ENCODE measurements around the gene RLN2.
"Not testable (repeated sequence)": the region's sequence is repeated elsewhere in the genome, so short reads cannot be mapped to it uniquely, and the experiment has no call there.

GRCh38 chr9:5331276-5331675 is 26.8 kb upstream of the RLN2 start:
- TF ChIP-seq TCF7L2 (IDR thresholded peaks at IDR 0.05; ENCODE audit: borderline replicate concordance, extremely low read depth, insufficient read depth, insufficient read length); POLR2AphosphoS5 (IDR thresholded peaks at IDR 0.05; ENCODE audit: low read depth, low read length); YY1 (IDR thresholded peaks at IDR 0.05; ENCODE audit: extremely low read depth, insufficient replicate concordance, low read depth, low read length); SRF (IDR thresholded peaks at IDR 0.05; ENCODE audit: low read depth): not testable (repeated sequence)
- TF ChIP-seq, protein P1, sequence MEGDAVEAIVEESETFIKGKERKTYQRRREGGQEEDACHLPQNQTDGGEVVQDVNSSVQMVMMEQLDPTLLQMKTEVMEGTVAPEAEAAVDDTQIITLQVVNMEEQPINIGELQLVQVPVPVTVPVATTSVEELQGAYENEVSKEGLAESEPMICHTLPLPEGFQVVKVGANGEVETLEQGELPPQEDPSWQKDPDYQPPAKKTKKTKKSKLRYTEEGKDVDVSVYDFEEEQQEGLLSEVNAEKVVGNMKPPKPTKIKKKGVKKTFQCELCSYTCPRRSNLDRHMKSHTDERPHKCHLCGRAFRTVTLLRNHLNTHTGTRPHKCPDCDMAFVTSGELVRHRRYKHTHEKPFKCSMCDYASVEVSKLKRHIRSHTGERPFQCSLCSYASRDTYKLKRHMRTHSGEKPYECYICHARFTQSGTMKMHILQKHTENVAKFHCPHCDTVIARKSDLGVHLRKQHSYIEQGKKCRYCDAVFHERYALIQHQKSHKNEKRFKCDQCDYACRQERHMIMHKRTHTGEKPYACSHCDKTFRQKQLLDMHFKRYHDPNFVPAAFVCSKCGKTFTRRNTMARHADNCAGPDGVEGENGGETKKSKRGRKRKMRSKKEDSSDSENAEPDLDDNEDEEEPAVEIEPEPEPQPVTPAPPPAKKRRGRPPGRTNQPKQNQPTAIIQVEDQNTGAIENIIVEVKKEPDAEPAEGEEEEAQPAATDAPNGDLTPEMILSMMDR (IDR thresholded peaks at IDR 0.05 in 2 of 3, conservative IDR thresholded peaks at IDR 0.05 in 1 of 3; ENCODE audit: borderline replicate concordance in 1 of 3, insufficient read depth in 1 of 3, low read depth in 2 of 3, low read length in 2 of 3), result not testable (repeated sequence)

All from HCT116 (cell line).